VCaP (cell line): ENCODE measurements around the gene IKZF5.
A peak's percentile ranks its signal among the peaks of the same experiment; 100 is the strongest.

Source experiments
- H3K27ac ChIP-seq: fragments of 450-650 bp; 2 replicates; pipeline ENCODE4 v1.5.1; 2017
- TF ChIP-seq, protein P1 (sequence below): fragments of 450-650 bp; conservative IDR thresholded peaks from 2 replicates; pipeline ENCODE4 v1.5.1; 2017; ENCODE audit warnings: mild to moderate bottlenecking, moderate library complexity

IKZF5 gene

DNA sequence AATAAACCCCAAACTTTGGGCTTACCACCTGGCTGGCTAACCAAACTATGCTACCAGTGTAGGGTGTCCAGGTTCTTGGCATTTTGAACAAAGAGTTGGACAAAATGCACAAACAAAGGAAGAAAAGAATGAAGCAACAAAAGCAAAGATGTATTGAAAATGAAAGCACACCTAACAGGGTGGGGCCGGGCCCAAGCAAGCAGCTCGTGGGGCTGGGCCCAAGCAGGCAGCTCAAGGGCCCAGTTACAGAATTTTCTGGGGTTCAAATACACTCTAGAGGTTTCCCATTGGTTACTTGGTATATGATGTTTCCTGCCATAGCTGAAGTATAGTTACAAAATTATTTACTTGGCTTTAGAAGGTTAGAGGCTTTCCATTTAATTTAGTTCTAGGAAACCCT lies 15.9 kb upstream of the IKZF5 start:
- TF ChIP-seq, protein P1, sequence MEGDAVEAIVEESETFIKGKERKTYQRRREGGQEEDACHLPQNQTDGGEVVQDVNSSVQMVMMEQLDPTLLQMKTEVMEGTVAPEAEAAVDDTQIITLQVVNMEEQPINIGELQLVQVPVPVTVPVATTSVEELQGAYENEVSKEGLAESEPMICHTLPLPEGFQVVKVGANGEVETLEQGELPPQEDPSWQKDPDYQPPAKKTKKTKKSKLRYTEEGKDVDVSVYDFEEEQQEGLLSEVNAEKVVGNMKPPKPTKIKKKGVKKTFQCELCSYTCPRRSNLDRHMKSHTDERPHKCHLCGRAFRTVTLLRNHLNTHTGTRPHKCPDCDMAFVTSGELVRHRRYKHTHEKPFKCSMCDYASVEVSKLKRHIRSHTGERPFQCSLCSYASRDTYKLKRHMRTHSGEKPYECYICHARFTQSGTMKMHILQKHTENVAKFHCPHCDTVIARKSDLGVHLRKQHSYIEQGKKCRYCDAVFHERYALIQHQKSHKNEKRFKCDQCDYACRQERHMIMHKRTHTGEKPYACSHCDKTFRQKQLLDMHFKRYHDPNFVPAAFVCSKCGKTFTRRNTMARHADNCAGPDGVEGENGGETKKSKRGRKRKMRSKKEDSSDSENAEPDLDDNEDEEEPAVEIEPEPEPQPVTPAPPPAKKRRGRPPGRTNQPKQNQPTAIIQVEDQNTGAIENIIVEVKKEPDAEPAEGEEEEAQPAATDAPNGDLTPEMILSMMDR: no peak
- H3K27ac ChIP-seq: no peak overlapping the region

DNA sequence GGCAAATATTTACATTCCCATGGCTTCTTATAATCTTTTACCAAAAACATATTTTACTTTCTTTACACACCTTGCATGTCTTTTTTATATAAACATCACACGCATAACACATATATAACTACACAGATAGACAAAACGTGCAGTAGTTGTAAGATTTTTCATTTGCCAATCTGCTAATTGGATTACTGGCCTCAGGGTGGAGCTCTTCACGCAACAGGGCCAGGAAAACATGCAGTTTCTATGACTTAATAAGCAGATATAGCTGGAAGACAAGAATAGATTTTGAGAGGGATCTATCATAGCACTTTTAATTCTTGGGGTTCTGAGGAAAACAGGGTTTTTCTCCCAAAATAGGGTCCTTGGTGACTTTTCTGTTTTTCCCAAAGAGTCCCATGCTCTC lies 12.9 kb upstream of the IKZF5 start:
- TF ChIP-seq, protein P1: peak; percentile 57
- H3K27ac ChIP-seq: no peak overlapping the region

DNA sequence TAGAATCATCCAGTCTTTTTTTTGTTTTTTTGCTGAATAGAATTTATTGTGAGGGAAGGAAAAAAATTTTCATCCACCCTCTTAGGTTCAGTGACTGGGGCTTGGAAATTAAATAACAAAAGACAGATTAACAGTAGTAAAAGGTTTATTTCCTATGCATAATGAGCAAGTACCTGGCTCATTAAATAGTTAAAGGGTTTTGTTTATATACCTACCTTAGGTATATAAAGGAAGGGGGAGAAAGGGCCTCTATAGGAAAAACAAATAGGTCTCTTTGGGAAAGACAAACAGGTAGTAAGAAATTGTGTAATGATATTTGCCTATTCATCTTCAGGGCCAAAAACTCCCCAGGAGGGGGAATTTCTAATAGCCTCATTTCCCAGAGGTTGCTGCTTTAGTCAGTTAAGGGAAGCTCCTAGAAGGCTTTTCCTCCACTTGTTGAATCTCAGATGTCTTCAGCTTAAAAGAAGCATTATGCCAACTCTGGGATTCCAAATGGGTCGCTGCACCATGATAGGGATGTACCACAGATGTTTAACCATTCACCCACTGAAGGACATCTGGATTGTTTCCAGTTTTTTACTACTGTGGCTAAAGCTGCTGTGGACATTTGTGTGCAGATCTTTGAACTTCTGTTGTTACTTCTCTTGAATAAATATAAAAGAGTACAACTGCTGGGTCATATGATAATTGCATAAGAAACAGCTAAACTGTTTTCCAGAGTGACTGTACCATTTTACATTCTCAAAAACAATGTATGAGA lies 11.5 kb upstream of the IKZF5 start:
- TF ChIP-seq, protein P1: no peak
- peak overlapping the region; percentile 33; the same call in 1 of the 2 replicates for H3K27ac ChIP-seq

DNA sequence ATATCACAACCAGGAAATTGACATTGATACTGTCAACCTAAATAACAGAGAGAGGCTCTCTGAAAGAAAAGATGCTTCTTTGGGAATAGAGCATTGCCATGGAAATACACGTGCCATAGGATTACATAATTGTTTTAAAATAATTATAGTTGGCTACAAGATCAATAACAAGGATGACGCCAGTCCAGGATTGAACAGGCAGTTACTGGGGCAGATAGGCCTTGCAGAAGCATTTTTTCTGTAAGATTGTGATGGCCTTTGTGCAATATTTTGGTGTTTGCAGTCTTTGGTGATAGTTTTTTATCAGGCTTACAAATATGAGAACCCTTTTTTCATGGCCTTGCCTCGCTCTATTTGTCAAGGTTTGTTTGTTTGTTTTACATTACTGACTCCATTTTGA lies 10.7 kb upstream of the IKZF5 start:
- TF ChIP-seq, protein P1: no peak
- H3K27ac ChIP-seq: peak overlapping the region; percentile 33; the same call in 1 of the 2 replicates

DNA sequence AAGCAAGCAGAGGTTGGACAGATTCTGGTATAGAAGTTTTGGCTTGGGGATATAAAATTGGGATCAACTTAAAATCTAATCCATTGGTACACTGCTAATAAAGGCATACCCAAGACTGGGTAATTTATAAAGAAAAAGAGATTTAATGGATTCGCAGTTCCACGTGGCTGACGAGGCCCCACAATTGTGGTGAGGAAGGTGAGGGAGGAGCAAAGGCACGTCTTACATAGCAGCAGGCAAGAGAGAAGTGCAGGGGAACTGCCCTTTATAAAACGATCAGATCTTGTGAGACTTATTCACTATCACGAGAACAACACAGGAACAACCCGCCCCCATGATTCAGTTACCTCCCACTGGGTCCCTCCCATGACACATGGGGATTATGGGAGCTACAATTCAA lies 9.9 kb upstream of the IKZF5 start:
- H3K27ac ChIP-seq: no peak overlapping the region
- TF ChIP-seq, protein P1: no peak

DNA sequence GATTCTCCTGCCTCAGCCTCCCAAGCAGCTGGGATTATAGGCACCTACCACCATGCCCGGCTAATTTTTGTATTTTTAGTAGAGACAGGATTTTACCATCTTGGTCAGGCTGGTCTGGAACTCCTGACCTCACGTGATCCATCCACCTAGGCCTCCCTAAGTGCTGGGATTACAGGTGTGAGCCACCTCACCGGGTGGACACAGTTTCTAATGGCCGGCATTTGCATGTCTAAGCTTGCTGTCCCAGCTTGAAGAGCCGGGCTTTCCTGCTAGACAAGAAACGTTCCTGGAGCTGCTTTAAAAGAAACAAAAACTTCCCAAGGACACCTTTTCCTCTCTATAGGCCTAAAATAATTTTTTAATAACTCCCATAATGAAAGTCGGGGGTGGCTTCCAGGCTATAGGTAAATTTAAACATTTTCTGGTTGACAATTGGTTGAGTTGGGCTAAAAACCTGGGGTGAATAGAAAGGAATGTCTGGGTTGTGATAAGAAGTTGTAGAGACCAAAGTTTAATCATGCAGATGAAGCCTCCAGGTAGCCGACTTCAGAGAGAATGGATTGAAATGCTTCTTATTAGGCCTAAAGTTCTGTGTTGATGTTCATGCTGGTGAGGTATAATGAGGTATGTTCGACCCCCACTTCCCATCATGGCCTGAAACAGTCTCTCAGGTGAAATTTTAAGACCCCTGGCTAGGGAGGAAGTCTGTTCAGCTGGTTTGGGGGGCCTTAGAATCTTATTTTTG lies 9.0 kb upstream of the IKZF5 start:
- no peak overlapping the region for H3K27ac ChIP-seq
- TF ChIP-seq, protein P1: no peak

DNA sequence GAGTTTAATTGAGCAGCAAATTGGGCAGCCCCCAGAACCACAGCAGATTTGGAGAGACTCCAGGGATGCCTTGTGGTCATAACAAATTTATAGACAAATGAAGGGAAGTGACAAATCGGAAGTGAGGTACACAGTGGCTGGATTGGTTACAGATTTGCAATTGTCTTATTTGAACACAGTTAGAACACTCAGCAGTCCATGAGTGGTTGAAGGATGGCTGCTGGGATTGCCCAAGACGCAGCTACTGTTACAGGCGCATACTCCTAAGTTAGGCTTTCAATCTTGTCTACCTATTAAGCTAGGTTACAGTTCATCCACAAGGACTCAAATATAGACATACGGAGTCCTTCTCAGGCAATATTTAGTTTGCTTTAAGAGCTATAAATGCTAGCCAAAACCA lies 7.6 kb upstream of the IKZF5 start:
- no peak overlapping the region for H3K27ac ChIP-seq
- TF ChIP-seq, protein P1: no peak
